B cell (primary cell): ENCODE measurements around the gene ELP1.

Experiments used
- EZH2 ChIP-seq: IDR thresholded peaks from 2 replicates; pipeline ENCODE4 v1.6.1; 2012; ENCODE audit warnings: borderline replicate concordance, low read depth, mild to moderate bottlenecking, moderate library complexity, low read length; ENCODE audit not compliant: insufficient read depth, poor library complexity, severe bottlenecking
- TF ChIP-seq, protein P1 (sequence below): fragments of 200-600 bp; IDR thresholded peaks from one replicate; pipeline ENCODE4 v1.8.0; 2022; ENCODE audit warnings: antibody characterized with exemption, mild to moderate bottlenecking

DNA sequence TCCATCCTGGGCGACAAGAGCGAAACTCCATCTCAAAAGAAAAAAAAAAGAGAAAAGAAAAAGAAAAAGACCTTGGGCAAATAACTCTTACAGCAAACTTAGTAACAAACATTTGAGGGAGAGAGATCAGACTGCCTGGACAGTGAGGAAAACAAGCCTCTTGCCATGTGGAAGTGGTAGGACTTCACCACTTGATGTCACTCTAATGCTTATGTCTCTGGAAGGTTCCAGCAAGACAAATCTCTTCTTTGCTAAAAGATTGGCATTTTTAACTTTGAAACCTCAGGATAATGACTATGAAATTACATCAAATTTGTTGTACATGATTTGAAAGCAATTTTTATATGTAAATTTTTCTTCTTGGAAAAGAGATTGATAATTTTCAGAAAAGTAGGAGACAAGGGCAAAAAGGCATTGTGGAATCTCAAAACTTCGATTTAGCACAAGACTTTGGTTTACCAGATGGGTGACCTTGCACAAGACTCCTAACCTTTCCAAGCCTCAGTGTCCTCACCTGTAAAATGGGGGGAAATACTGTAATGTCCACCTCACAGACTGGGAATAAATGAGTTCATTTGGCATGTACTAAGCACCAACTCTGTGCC lies 83.5 kb downstream of the ELP1 start:
- TF ChIP-seq, protein P1, sequence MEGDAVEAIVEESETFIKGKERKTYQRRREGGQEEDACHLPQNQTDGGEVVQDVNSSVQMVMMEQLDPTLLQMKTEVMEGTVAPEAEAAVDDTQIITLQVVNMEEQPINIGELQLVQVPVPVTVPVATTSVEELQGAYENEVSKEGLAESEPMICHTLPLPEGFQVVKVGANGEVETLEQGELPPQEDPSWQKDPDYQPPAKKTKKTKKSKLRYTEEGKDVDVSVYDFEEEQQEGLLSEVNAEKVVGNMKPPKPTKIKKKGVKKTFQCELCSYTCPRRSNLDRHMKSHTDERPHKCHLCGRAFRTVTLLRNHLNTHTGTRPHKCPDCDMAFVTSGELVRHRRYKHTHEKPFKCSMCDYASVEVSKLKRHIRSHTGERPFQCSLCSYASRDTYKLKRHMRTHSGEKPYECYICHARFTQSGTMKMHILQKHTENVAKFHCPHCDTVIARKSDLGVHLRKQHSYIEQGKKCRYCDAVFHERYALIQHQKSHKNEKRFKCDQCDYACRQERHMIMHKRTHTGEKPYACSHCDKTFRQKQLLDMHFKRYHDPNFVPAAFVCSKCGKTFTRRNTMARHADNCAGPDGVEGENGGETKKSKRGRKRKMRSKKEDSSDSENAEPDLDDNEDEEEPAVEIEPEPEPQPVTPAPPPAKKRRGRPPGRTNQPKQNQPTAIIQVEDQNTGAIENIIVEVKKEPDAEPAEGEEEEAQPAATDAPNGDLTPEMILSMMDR: no peak
- TF ChIP-seq EZH2: no peak
